ENCODE measurements around the gene SPP2. TPM values are rescaled to one million over a fixed set of nuclear protein-coding genes. Genes with fewer than 3 reads are reported as not detected.

Gene SPP2, protein sequence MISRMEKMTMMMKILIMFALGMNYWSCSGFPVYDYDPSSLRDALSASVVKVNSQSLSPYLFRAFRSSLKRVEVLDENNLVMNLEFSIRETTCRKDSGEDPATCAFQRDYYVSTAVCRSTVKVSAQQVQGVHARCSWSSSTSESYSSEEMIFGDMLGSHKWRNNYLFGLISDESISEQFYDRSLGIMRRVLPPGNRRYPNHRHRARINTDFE
- polyA plus RNA-seq (2013): not detected

DNA sequence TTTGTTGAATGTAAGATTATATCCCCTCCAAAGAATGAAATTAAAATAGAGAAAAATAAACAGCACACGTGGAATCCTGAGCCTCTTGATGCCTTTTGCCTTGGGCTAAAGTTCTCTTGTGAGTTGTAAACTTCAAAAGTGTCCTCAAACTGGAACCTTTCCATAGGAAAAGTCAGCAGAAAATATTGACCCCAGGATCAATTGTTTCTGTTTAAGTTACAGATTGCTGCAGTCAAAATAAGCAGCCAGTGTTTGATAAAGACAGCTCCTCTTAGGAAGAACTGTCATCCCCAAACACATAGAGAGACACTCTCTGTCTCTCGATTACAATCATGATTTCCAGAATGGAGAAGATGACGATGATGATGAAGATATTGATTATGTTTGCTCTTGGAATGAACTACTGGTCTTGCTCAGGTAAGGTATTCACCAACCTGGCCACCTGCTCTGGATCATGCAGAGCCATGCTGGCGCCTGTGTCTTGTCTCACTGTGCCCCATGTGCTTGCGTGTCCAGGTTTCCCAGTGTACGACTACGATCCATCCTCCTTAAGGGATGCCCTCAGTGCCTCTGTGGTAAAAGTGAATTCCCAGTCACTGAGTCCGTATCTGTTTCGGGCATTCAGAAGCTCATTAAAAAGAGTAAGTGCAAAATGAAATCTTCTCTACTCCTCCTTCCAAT lies at the start of gene SPP2:
TSS of gene SPP2 (plus strand) at position 248 of the 681 bp plus-strand sequence. CDS start at position 333, 85 bp downstream.
- CTCF ChIA-PET: no interaction called here
- Histone ChIP-seq H3K4me3 (ENCODE audit: control insufficient read depth in 1 of 7, extremely low read depth in 1 of 7, insufficient read depth in 4 of 7, low read depth in 2 of 7, low read length in 6 of 7) (no peak within 1 kb of the TSS), H3K4me1 (ENCODE audit: control extremely low read depth in 1 of 4, control insufficient read depth in 4 of 4, insufficient read depth in 4 of 4, low read length in 3 of 4) (no peaks in the 10 kb centered on the region), H3K27ac (ENCODE audit: insufficient read depth in 1 of 2, low read depth in 1 of 2, low read length in 2 of 2, poor library complexity in 1 of 2, severe bottlenecking in 2 of 2) (no peak within 1 kb of the TSS), H3K27me3 (replicated peaks in 2 of 5; ENCODE audit: control insufficient read depth in 4 of 5, insufficient read depth in 5 of 5, low read length in 4 of 5) (peaks cover 0 to 28% (median 4%) of the 10 kb centered on the region in 5 experiments), H3K9me3 (ENCODE audit: control extremely low read depth in 1 of 5, control insufficient read depth in 4 of 5, insufficient read depth in 2 of 5, low read depth in 1 of 5, low read length in 4 of 5) (no peaks in the 10 kb centered on the region), H3K36me3 (ENCODE audit: control insufficient read depth in 4 of 4, insufficient read depth in 4 of 4, low read length in 3 of 4) (no peaks in the 10 kb centered on the region)
- POLR2A ChIA-PET: no interaction called here
- WGBS (ENCODE audit: insufficient coverage): 95% methylated on average over 9 of the region's 9 CpGs
- no peak for DNase-seq

DNA sequence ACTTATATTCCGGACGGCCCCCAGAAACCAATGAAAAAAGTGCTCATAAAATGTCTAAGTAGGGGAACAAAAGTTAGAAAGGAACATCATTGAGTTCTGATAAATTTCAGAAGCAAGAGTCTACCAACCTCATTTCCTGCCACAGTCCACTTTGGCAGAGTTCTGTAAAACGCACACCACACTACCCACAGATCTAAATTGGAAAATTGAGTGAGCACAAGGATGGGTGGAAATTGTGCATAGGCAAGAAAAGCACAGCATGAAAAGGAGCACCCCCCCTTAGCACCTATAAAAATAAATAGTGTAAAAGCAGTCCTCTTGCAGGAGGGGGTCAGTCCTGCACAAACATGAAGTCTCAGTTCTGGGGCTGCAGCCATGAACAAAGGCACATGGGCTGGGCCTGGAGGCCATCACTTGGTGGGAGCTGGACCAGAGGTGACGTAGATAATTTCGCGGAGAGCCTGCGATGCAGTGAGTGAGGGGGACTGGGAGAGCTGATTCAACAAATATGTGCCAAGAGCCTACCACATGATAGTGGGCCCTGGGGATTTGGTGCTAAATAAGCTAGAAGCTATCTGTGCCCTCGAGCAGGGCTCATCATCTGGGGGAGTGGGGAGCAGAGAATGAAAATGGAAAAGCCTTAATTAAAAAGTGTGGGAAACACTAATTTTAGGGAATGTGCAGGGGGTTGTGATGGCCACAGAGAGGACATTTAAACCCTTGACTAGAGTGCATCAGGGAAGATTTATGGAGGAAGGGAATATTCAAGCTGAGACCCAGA lies 48.9 kb upstream of the SPP2 start:
- Histone ChIP-seq H3K36me3 (ENCODE audit: control insufficient read depth in 4 of 4, insufficient read depth in 4 of 4, low read length in 3 of 4) (no peaks in the 10 kb centered on the region), H3K4me1 (ENCODE audit: control extremely low read depth in 1 of 4, control insufficient read depth in 4 of 4, insufficient read depth in 4 of 4, low read length in 3 of 4) (no peaks in the 10 kb centered on the region), H3K9me3 (ENCODE audit: control extremely low read depth in 1 of 5, control insufficient read depth in 4 of 5, insufficient read depth in 2 of 5, low read depth in 1 of 5, low read length in 4 of 5) (no peaks in the 10 kb centered on the region), H3K4me3 (ENCODE audit: control insufficient read depth in 1 of 7, extremely low read depth in 1 of 7, insufficient read depth in 4 of 7, low read depth in 2 of 7, low read length in 6 of 7) (no peak overlapping the region), H3K27ac (ENCODE audit: insufficient read depth in 1 of 2, low read depth in 1 of 2, low read length in 2 of 2, poor library complexity in 1 of 2, severe bottlenecking in 2 of 2) (no peak overlapping the region), H3K27me3 (replicated peaks in 2 of 5; ENCODE audit: control insufficient read depth in 4 of 5, insufficient read depth in 5 of 5, low read length in 4 of 5) (peaks cover 3 to 27% (median 8%) of the 10 kb centered on the region in 5 experiments)
- peak in 1 of 3 donors; percentile 14 for DNase-seq
- CTCF ChIA-PET: no interaction called here
- POLR2A ChIA-PET: no interaction called here
- 87% methylated on average over 5 of the region's 8 CpGs for WGBS (ENCODE audit: insufficient coverage)

DNA sequence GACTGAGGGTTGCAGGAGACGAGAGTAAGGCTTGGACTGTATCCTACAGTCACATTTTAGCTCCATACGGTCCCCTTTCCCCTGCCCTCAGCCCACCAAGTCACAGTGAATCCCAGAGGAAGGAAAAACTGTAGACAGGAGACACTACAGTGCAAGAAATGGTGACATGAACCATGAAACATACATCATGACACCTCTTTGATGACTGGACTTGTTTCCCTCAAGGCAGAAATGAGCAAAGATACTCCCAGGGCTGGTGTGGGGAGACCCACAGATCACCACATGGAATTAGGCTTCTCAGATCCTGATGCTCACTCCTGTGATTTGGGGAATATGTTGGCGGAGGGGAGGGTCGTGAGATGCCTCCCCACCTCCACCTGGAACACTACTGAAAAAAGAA lies 48.2 kb upstream of the SPP2 start:
- Histone ChIP-seq H3K4me3 (ENCODE audit: control insufficient read depth in 1 of 7, extremely low read depth in 1 of 7, insufficient read depth in 4 of 7, low read depth in 2 of 7, low read length in 6 of 7) (no peak overlapping the region), H3K9me3 (ENCODE audit: control extremely low read depth in 1 of 5, control insufficient read depth in 4 of 5, insufficient read depth in 2 of 5, low read depth in 1 of 5, low read length in 4 of 5) (no peaks in the 10 kb centered on the region), H3K4me1 (ENCODE audit: control extremely low read depth in 1 of 4, control insufficient read depth in 4 of 4, insufficient read depth in 4 of 4, low read length in 3 of 4) (no peaks in the 10 kb centered on the region), H3K36me3 (ENCODE audit: control insufficient read depth in 4 of 4, insufficient read depth in 4 of 4, low read length in 3 of 4) (no peaks in the 10 kb centered on the region), H3K27me3 (replicated peaks in 2 of 5; ENCODE audit: control insufficient read depth in 4 of 5, insufficient read depth in 5 of 5, low read length in 4 of 5) (peaks cover 3 to 32% (median 8%) of the 10 kb centered on the region in 5 experiments), H3K27ac (ENCODE audit: insufficient read depth in 1 of 2, low read depth in 1 of 2, low read length in 2 of 2, poor library complexity in 1 of 2, severe bottlenecking in 2 of 2) (no peak overlapping the region)
- 96% methylated on average over 4 of the region's 4 CpGs for WGBS (ENCODE audit: insufficient coverage)
- ChIA-PET POLR2A (no interaction called here), CTCF (no interaction called here)
- DNase-seq: no peak

DNA sequence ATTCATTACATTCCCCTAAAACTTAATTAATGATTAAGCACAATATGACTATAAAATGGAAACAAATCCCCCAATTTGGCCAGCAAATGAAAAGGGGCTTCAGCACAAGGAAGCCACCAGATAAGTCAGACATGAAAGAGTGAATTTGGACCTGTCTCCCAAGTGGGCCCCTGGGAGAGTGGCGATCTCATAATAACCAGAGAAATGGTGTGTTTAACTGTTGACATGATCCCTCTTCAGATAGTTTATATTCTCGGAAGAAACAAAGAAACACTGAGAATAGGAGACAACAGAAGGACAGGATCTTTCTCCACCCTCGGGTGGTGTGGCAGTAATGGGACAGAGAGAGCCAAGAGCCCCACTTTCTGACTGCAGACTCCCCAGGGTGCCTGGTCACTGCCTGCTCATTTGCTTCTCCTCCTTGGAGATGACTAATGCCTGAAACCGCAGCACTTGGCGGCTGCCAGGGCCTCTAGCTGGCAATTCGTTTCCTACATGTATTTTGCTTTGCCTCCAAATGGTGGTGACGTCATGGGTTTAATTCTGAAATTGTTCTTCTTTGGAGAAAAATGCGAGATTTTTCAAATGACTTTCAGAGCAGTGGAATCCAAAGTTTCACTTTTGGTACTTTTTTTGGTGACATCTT lies 46.4 kb upstream of the SPP2 start:
- 44% methylated on average over 7 of the region's 8 CpGs for WGBS (ENCODE audit: insufficient coverage)
- CTCF ChIA-PET: no interaction called here

DNA sequence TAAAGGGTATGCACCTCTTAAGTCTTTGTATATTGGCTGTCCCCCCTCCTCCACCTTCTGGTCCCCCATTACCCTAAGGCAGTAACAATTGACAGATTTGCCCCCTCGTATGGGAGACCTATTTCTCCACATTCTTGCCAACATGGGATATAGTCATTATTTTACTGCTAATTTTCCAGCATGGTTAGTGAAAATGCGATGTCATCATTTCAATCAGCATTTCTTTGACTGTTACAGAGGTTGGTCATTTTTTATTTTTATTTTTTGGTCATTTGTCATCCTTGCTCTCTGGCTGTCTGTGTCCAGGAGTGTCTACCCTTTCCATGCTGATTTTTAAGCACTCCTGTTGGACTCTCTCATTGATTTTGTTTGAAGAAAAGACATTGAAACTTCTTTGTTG lies 45.4 kb upstream of the SPP2 start:
- H3K27me3 ChIP-seq (replicated peaks in 2 of 5; ENCODE audit: control insufficient read depth in 4 of 5, insufficient read depth in 5 of 5, low read length in 4 of 5): peaks cover 3 to 33% (median 8%) of the 10 kb centered on the region in 5 experiments
- CTCF ChIA-PET: no interaction called here
- H3K4me3 ChIP-seq (ENCODE audit: control insufficient read depth in 1 of 7, extremely low read depth in 1 of 7, insufficient read depth in 4 of 7, low read depth in 2 of 7, low read length in 6 of 7): no peak overlapping the region
- no peaks in the 10 kb centered on the region for H3K9me3 ChIP-seq (ENCODE audit: control extremely low read depth in 1 of 5, control insufficient read depth in 4 of 5, insufficient read depth in 2 of 5, low read depth in 1 of 5, low read length in 4 of 5)
- POLR2A ChIA-PET: no interaction called here
- H3K27ac ChIP-seq (ENCODE audit: insufficient read depth in 1 of 2, low read depth in 1 of 2, low read length in 2 of 2, poor library complexity in 1 of 2, severe bottlenecking in 2 of 2): no peak overlapping the region
- no CpG with 5 or more reads among the region's 2 CpGs for WGBS (ENCODE audit: insufficient coverage)
- no peak for DNase-seq
- H3K36me3 ChIP-seq (ENCODE audit: control insufficient read depth in 4 of 4, insufficient read depth in 4 of 4, low read length in 3 of 4): no peaks in the 10 kb centered on the region
- no peaks in the 10 kb centered on the region for H3K4me1 ChIP-seq (ENCODE audit: control extremely low read depth in 1 of 4, control insufficient read depth in 4 of 4, insufficient read depth in 4 of 4, low read length in 3 of 4)

More for the DNA sequence above, 46.4 kb upstream of the SPP2 start:
- DNase-seq: peak in 2 of 3 donors; percentile 33 to 49
- Histone ChIP-seq H3K4me1 (ENCODE audit: control extremely low read depth in 1 of 4, control insufficient read depth in 4 of 4, insufficient read depth in 4 of 4, low read length in 3 of 4) (no peaks in the 10 kb centered on the region), H3K4me3 (ENCODE audit: control insufficient read depth in 1 of 7, extremely low read depth in 1 of 7, insufficient read depth in 4 of 7, low read depth in 2 of 7, low read length in 6 of 7) (no peak overlapping the region), H3K36me3 (ENCODE audit: control insufficient read depth in 4 of 4, insufficient read depth in 4 of 4, low read length in 3 of 4) (no peaks in the 10 kb centered on the region), H3K27ac (ENCODE audit: insufficient read depth in 1 of 2, low read depth in 1 of 2, low read length in 2 of 2, poor library complexity in 1 of 2, severe bottlenecking in 2 of 2) (no peak overlapping the region), H3K9me3 (ENCODE audit: control extremely low read depth in 1 of 5, control insufficient read depth in 4 of 5, insufficient read depth in 2 of 5, low read depth in 1 of 5, low read length in 4 of 5) (no peaks in the 10 kb centered on the region), H3K27me3 (replicated peaks in 2 of 5; ENCODE audit: control insufficient read depth in 4 of 5, insufficient read depth in 5 of 5, low read length in 4 of 5) (peaks cover 3 to 29% (median 8%) of the 10 kb centered on the region in 5 experiments)
- POLR2A ChIA-PET: no interaction called here

DNA sequence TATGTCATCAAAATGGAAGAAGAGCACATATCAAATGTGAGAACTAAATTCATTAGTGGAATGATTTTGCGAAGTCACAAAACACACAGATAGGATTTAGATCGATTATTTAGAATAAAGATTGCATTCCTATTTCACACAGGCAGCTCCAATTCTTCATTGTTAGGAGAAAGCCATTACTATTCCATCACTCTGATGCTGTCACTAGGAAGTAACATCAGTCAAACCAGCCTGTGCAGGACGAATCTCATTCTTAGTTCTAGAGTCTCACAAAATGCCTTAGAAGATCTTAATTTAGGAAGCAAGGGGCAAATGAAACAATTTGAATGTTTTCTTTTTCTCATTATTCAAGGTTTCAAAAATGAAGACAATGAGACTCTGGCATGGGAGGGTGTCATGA lies 44.0 kb upstream of the SPP2 start:
- ChIA-PET POLR2A (no interaction called here), CTCF (no interaction called here)
- no peaks in the 10 kb centered on the region for H3K4me1 ChIP-seq (ENCODE audit: control extremely low read depth in 1 of 4, control insufficient read depth in 4 of 4, insufficient read depth in 4 of 4, low read length in 3 of 4)
- H3K36me3 ChIP-seq (ENCODE audit: control insufficient read depth in 4 of 4, insufficient read depth in 4 of 4, low read length in 3 of 4): no peaks in the 10 kb centered on the region
- no peak overlapping the region for H3K4me3 ChIP-seq (ENCODE audit: control insufficient read depth in 1 of 7, extremely low read depth in 1 of 7, insufficient read depth in 4 of 7, low read depth in 2 of 7, low read length in 6 of 7)
- H3K27me3 ChIP-seq (replicated peaks in 2 of 5; ENCODE audit: control insufficient read depth in 4 of 5, insufficient read depth in 5 of 5, low read length in 4 of 5): peaks cover 3 to 33% (median 6%) of the 10 kb centered on the region in 5 experiments
- no peak for DNase-seq
- H3K27ac ChIP-seq (ENCODE audit: insufficient read depth in 1 of 2, low read depth in 1 of 2, low read length in 2 of 2, poor library complexity in 1 of 2, severe bottlenecking in 2 of 2): no peak overlapping the region
- WGBS (ENCODE audit: insufficient coverage): no CpG with 5 or more reads among the region's 3 CpGs
- H3K9me3 ChIP-seq (ENCODE audit: control extremely low read depth in 1 of 5, control insufficient read depth in 4 of 5, insufficient read depth in 2 of 5, low read depth in 1 of 5, low read length in 4 of 5): peaks cover 0 to 4% (median 2%) of the 10 kb centered on the region in 5 experiments
